NCI-H748 (cell line): ENCODE data around the gene SCRN1.
"Not testable (repeated sequence)": the region's sequence is repeated elsewhere in the genome, so short reads cannot be mapped to it uniquely, and the experiment has no call there.

Experiments
- DNase-seq: peaks from one replicate; lab custom pipeline; 2025; ENCODE audit not compliant: unreplicated experiment; lab: John Stamatoyannopoulos, UW

The SCRN1 gene

GRCh38 chr7:29969738-29970137 is 19.9 kb downstream of the SCRN1 start:
- DNase-seq = no peak

- no peak for DNase-seq
Measured at GRCh38 chr7:29968683-29969395, 20.8 kb downstream of the SCRN1 start.

- no peak for DNase-seq
Measured at GRCh38 chr7:29965030-29965429, 24.6 kb downstream of the SCRN1 start.

GRCh38 chr7:29962035-29962434 is 27.6 kb downstream of the SCRN1 start:
- DNase-seq = no peak

GRCh38 chr7:29961611-29962010 is 28.0 kb downstream of the SCRN1 start:
- DNase-seq = not testable (repeated sequence)

- DNase-seq = no peak
Measured at GRCh38 chr7:29958667-29959358, 30.8 kb downstream of the SCRN1 start.

GRCh38 chr7:29957521-29958310 is 31.9 kb downstream of the SCRN1 start:
- peak; percentile 72 for DNase-seq

- DNase-seq = no peak
Measured at GRCh38 chr7:29956487-29956836, 33.1 kb downstream of the SCRN1 start.

GRCh38 chr7:29955799-29956486 is 33.7 kb downstream of the SCRN1 start:
- no peak for DNase-seq

GRCh38 chr7:29955075-29955792 is 34.4 kb downstream of the SCRN1 start:
- no peak for DNase-seq

- DNase-seq = no peak
Measured at GRCh38 chr7:29953726-29954347, 35.8 kb downstream of the SCRN1 start.

GRCh38 chr7:29951206-29951605 is 38.4 kb downstream of the SCRN1 start:
- no peak for DNase-seq

- DNase-seq = no peak
Measured at GRCh38 chr7:29950480-29950879, 39.1 kb downstream of the SCRN1 start.

GRCh38 chr7:29948587-29948986 is 41.0 kb downstream of the SCRN1 start:
- no peak for DNase-seq

GRCh38 chr7:29946428-29947186 is 43.0 kb downstream of the SCRN1 start:
- DNase-seq = no peak

- DNase-seq = no peak
Measured at GRCh38 chr7:29945259-29945809, 44.3 kb downstream of the SCRN1 start.

GRCh38 chr7:29940199-29940598 is 49.4 kb downstream of the SCRN1 start:
- no peak for DNase-seq

GRCh38 chr7:29937132-29937531 is 52.5 kb downstream of the SCRN1 start:
- no peak for DNase-seq

GRCh38 chr7:29935111-29935510 is 54.5 kb downstream of the SCRN1 start:
- no peak for DNase-seq
